Left ventricle myocardium inferior (tissue), 1 donor: ENCODE data around the gene RNPS1. TPM values are rescaled to one million over a fixed set of nuclear protein-coding genes. Genes with fewer than 3 reads are reported as not detected.

Source experiments
- DNase-seq: peaks from one replicate; pipeline ENCODE4 v3.0.0-alpha.2; 2020
- H3K27ac ChIP-seq: fragments of 200-600 bp; replicated peaks from 2 replicates; pipeline ENCODE4 v1.8.0; 2021
- H3K27me3 ChIP-seq: fragments of 200-600 bp; 2 replicates; pipeline ENCODE4 v1.8.0; 2021; ENCODE audit warnings: low read depth
- H3K36me3 ChIP-seq: fragments of 200-600 bp; 2 replicates; pipeline ENCODE4 v1.8.0; 2021
- H3K4me1 ChIP-seq: fragments of 200-600 bp; 2 replicates; pipeline ENCODE4 v1.8.0; 2021
- H3K4me3 ChIP-seq: fragments of 200-600 bp; 2 replicates; pipeline ENCODE4 v1.8.0; 2021; ENCODE audit warnings: mild to moderate bottlenecking, moderate library complexity
- H3K9me3 ChIP-seq: fragments of 200-600 bp; replicated peaks from 2 replicates; pipeline ENCODE4 v1.8.0; 2021
- CTCF ChIP-seq: fragments of 200-600 bp; IDR thresholded peaks from 2 replicates; pipeline ENCODE4 v1.8.0; 2021; ENCODE audit warnings: antibody characterized with exemption, mild to moderate bottlenecking, borderline replicate concordance
- intact Hi-C: fragments of 100-400 bp; cut with micrococcal nuclease; formaldehyde crosslinking; loops from one replicate; pipeline ENCODE4 v1.11.0; 2022
- total RNA-seq: library from RNA; stranded (reverse); fragmentation: NEBNext Ultra II Directional; extraction: Animal tissue kit (Norgen Biotek cat#: 25700); gene quantifications from one replicate; pipeline ENCODE4 v1.2.1, GENCODE V29; 2021
- donor health status: DM: no; HTN: yes; CAD: no; lungs with severe emphysema.

The RNPS1 gene
- total RNA-seq, 1 donor from 2014 or later, result 106 TPM

GRCh38 chr16:2292221-2292620 is 24.3 kb upstream of the RNPS1 start:
- intact Hi-C loops, result no loop called here
- Histone ChIP-seq H3K4me1 (peaks cover 3% of the 10 kb centered on the region), H3K4me3 (no peak overlapping the region), H3K27ac (no peak overlapping the region), H3K36me3 (peaks cover 53% of the 10 kb centered on the region), H3K27me3 (no peaks in the 10 kb centered on the region), H3K9me3 (no peaks in the 10 kb centered on the region)
- TF ChIP-seq CTCF, result no peak
- DNase-seq, result no peak

- no peak for TF ChIP-seq CTCF
- Histone ChIP-seq H3K4me1 (no peaks in the 10 kb centered on the region), H3K36me3 (peaks cover 56% of the 10 kb centered on the region), H3K27me3 (no peaks in the 10 kb centered on the region), H3K4me3 (no peak overlapping the region), H3K9me3 (no peaks in the 10 kb centered on the region), H3K27ac (no peak overlapping the region)
- intact Hi-C loops, result no loop called here
- DNase-seq, result no peak
These were observed 21.4 kb upstream of the RNPS1 start for GRCh38 chr16:2289282-2289681.

- no peak for DNase-seq
- peaks cover 60% of the 10 kb centered on the region for H3K36me3 ChIP-seq
These were observed 20.8 kb upstream of the RNPS1 start for GRCh38 chr16:2288726-2289125.

GRCh38 chr16:2287916-2288547 is 20.1 kb upstream of the RNPS1 start:
- Histone ChIP-seq H3K36me3 (peaks cover 67% of the 10 kb centered on the region), H3K27ac (no peak overlapping the region), H3K4me3 (no peak overlapping the region), H3K27me3 (no peaks in the 10 kb centered on the region), H3K9me3 (no peaks in the 10 kb centered on the region), H3K4me1 (no peaks in the 10 kb centered on the region)
- DNase-seq, result no peak
- intact Hi-C loops, result no loop called here
- no peak for TF ChIP-seq CTCF

More at GRCh38 chr16:2288726-2289125, 20.8 kb upstream of the RNPS1 start:
- Histone ChIP-seq H3K27me3 (no peaks in the 10 kb centered on the region), H3K4me3 (no peak overlapping the region), H3K4me1 (no peaks in the 10 kb centered on the region), H3K9me3 (no peaks in the 10 kb centered on the region), H3K27ac (no peak overlapping the region)
- TF ChIP-seq CTCF, result no peak
- intact Hi-C loops, result no loop called here

GRCh38 chr16:2286550-2286949 is 18.6 kb upstream of the RNPS1 start:
- H3K9me3 ChIP-seq, result no peaks in the 10 kb centered on the region
- no peak overlapping the region for H3K4me3 ChIP-seq
- no peaks in the 10 kb centered on the region for H3K4me1 ChIP-seq
- DNase-seq, result no peak
- H3K36me3 ChIP-seq, result peaks cover 64% of the 10 kb centered on the region
- intact Hi-C loops, result no loop called here
- no peak overlapping the region for H3K27ac ChIP-seq
- TF ChIP-seq CTCF, result no peak
- no peaks in the 10 kb centered on the region for H3K27me3 ChIP-seq
